GM18868 (cell line): ENCODE measurements around the gene XCL1.
"Not testable (repeated sequence)": the region's sequence is repeated elsewhere in the genome, so short reads cannot be mapped to it uniquely, and the experiment has no call there.

ENCODE experiments used
- ATAC-seq: cut with Tn5 transposase; IDR thresholded peaks from one replicate; pipeline ENCODE4 v1.9.1; 2021; ENCODE audit warnings: mild to moderate bottlenecking, moderate library complexity; ENCODE audit not compliant: unreplicated experiment

XCL1 gene

GRCh38 chr1:168567007-168567406, 9.4 kb upstream of the XCL1 start:
- ATAC-seq: no peak

GRCh38 chr1:168567568-168567967, 8.8 kb upstream of the XCL1 start:
- ATAC-seq: no peak

- no peak for ATAC-seq
These were observed 8.1 kb upstream of the XCL1 start for GRCh38 chr1:168568346-168568745.

GRCh38 chr1:168570652-168571051, 5.8 kb upstream of the XCL1 start:
- no peak for ATAC-seq

- ATAC-seq: no peak
These were observed 3.8 kb upstream of the XCL1 start for GRCh38 chr1:168572633-168573032.

- not testable (repeated sequence) for ATAC-seq
These were observed 2.2 kb upstream of the XCL1 start for GRCh38 chr1:168574234-168574633.

- ATAC-seq: not testable (repeated sequence)
These were observed 2.3 kb downstream of the XCL1 start for GRCh38 chr1:168578531-168579185.

- ATAC-seq: not testable (repeated sequence)
These were observed 3.9 kb downstream of the XCL1 start for GRCh38 chr1:168580290-168580689.

- not testable (repeated sequence) for ATAC-seq
These were observed 4.6 kb downstream of the XCL1 start for GRCh38 chr1:168580991-168581390.

- no peak for ATAC-seq
These were observed 5.6 kb downstream of the XCL1 start for GRCh38 chr1:168581817-168582572.

GRCh38 chr1:168582688-168583336, 6.4 kb downstream of the XCL1 start:
- ATAC-seq: no peak

- ATAC-seq: no peak
These were observed 7.2 kb downstream of the XCL1 start for GRCh38 chr1:168583571-168583970.

GRCh38 chr1:168585191-168585590, 8.8 kb downstream of the XCL1 start:
- ATAC-seq: no peak

- ATAC-seq: no peak
These were observed 9.5 kb downstream of the XCL1 start for GRCh38 chr1:168585937-168586336.

GRCh38 chr1:168589167-168589566, 12.8 kb downstream of the XCL1 start:
- ATAC-seq: no peak

- no peak for ATAC-seq
These were observed 14.7 kb downstream of the XCL1 start for GRCh38 chr1:168591066-168591465.

GRCh38 chr1:168591641-168592250, 15.3 kb downstream of the XCL1 start:
- ATAC-seq: no peak

- ATAC-seq: not testable (repeated sequence)
These were observed 19.0 kb downstream of the XCL1 start for GRCh38 chr1:168595403-168595802.

GRCh38 chr1:168598125-168598524, 21.7 kb downstream of the XCL1 start:
- ATAC-seq: no peak

- no peak for ATAC-seq
These were observed 22.5 kb downstream of the XCL1 start for GRCh38 chr1:168598892-168599291.

GRCh38 chr1:168599641-168600040, 23.2 kb downstream of the XCL1 start:
- ATAC-seq: no peak

- ATAC-seq: no peak
These were observed 24.6 kb downstream of the XCL1 start for GRCh38 chr1:168601051-168601450.
